Osteoblast (primary cell): Measurements from ENCODE around the gene ACP6. TPM values are rescaled to one million over a fixed set of nuclear protein-coding genes. Genes with fewer than 3 reads are reported as not detected.

ENCODE experiments used
- DNase-seq: peaks from one replicate; pipeline ENCODE4 v3.0.0; 2011; ENCODE audit warnings: low spot score, mixed read lengths; ENCODE audit not compliant: insufficient read length; ENCODE audit errors: missing footprints
- H2AFZ ChIP-seq: 2 replicates; pipeline ENCODE4 v1.6.0; 2011; ENCODE audit warnings: mild to moderate bottlenecking, low read length
- H3K27ac ChIP-seq: 2 replicates; pipeline ENCODE4 v1.5.1; 2011; ENCODE audit warnings: mild to moderate bottlenecking, low read depth, low read length, moderate library complexity
- H3K27me3 ChIP-seq: 2 replicates; pipeline ENCODE4 v1.6.0; 2012; ENCODE audit warnings: mild to moderate bottlenecking, control low read depth, inconsistent platforms, low read length, moderate library complexity; ENCODE audit not compliant: insufficient read depth
- H3K36me3 ChIP-seq: 2 replicates; pipeline ENCODE4 v1.5.1; 2011; ENCODE audit warnings: mild to moderate bottlenecking, low read length, control low read depth, moderate library complexity; ENCODE audit not compliant: insufficient read depth
- H3K4me1 ChIP-seq: 2 replicates; pipeline ENCODE4 v1.5.1; 2011; ENCODE audit warnings: mild to moderate bottlenecking, low read length, control low read depth, moderate library complexity; ENCODE audit not compliant: insufficient read depth
- H3K4me2 ChIP-seq: 2 replicates; pipeline ENCODE4 v1.6.0; 2011; ENCODE audit warnings: mild to moderate bottlenecking, low read length; ENCODE audit not compliant: insufficient read depth
- H3K4me3 ChIP-seq: fragments of 200-600 bp; sonication (generic); 3 replicates; pipeline ENCODE4 v1.5.1; 2012; ENCODE audit warnings: mild to moderate bottlenecking, low read length, inconsistent platforms; ENCODE audit not compliant: insufficient read depth
- H3K79me2 ChIP-seq: 2 replicates; pipeline ENCODE4 v1.6.0; 2012; ENCODE audit warnings: mild to moderate bottlenecking, low read length, control low read depth, inconsistent platforms; ENCODE audit not compliant: insufficient read depth
- H3K9me3 ChIP-seq: 2 replicates; pipeline ENCODE4 v1.5.1; 2011; ENCODE audit warnings: low read depth, low read length, control low read depth
- H4K20me1 ChIP-seq: 2 replicates; pipeline ENCODE4 v1.6.0; 2012; ENCODE audit warnings: mild to moderate bottlenecking, low read length, control low read depth; ENCODE audit not compliant: insufficient read depth
- total RNA-seq: library from RNA; depleted of rRNA; stranded (reverse); fragments of >200 nt; gene quantifications from 2 replicates; pipeline ENCODE4 v1.2.3, GENCODE V29; 2012
- TF ChIP-seq, protein P1 (sequence below): IDR thresholded peaks from 2 replicates; pipeline ENCODE4 v1.5.1; 2011; ENCODE audit warnings: mild to moderate bottlenecking, low read depth, low read length, moderate library complexity; ENCODE audit errors: extremely low read depth

The ACP6 gene
- total RNA-seq, 1 donor, result 6.9 TPM

DNA sequence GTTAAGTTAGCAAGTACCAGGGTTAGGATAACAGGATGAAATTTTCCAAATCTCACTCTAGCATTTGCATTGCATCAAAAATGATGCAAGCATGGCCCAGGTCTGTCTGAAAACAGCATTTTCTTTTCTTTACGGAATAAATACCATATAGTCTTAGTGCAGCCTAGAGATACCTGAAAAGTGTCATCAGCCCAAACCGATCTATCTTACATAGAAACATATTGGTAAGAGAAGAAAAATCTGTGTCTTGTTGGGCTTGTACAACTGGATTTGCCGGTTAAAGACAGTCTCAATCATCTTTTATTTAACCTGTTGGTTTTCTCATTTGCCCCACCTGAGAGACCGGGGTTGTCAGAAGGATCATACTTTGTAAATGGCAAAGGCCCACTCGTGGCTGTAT, 15.8 kb downstream of the ACP6 start:
- no peak for DNase-seq
- Histone ChIP-seq H3K27ac (no peak overlapping the region), H3K4me3 (no peak overlapping the region), H3K27me3 (no peaks in the 10 kb centered on the region), H4K20me1 (no peaks in the 10 kb centered on the region), H3K4me2 (no peak overlapping the region), H3K79me2 (no peaks in the 10 kb centered on the region), H3K36me3 (peaks cover 8% of the 10 kb centered on the region), H2AFZ (no peak overlapping the region), H3K4me1 (no peaks in the 10 kb centered on the region), H3K9me3 (no peaks in the 10 kb centered on the region)
- TF ChIP-seq, protein P1, sequence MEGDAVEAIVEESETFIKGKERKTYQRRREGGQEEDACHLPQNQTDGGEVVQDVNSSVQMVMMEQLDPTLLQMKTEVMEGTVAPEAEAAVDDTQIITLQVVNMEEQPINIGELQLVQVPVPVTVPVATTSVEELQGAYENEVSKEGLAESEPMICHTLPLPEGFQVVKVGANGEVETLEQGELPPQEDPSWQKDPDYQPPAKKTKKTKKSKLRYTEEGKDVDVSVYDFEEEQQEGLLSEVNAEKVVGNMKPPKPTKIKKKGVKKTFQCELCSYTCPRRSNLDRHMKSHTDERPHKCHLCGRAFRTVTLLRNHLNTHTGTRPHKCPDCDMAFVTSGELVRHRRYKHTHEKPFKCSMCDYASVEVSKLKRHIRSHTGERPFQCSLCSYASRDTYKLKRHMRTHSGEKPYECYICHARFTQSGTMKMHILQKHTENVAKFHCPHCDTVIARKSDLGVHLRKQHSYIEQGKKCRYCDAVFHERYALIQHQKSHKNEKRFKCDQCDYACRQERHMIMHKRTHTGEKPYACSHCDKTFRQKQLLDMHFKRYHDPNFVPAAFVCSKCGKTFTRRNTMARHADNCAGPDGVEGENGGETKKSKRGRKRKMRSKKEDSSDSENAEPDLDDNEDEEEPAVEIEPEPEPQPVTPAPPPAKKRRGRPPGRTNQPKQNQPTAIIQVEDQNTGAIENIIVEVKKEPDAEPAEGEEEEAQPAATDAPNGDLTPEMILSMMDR, result no peak

DNA sequence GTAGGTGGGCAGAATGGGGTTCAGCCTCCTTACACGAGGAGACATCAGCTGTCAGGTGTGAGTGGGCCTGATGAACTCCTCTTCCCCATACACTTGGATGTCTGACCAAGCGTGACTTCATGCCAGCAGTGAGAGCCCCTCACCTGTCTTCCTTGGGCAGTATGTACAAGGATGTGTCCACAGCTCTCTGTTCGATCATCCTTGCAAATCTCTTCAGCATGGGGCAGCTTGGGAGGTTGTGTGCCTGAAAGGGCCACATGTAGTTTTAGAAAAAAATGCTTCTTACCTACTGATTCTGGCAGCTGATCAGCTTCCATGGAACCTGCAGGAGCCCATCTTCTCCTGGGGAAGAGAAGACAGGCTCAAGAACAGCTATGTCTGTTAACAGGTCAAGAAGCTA, 18.0 kb downstream of the ACP6 start:
- no peaks in the 10 kb centered on the region for H3K79me2 ChIP-seq
- H3K4me1 ChIP-seq, result no peaks in the 10 kb centered on the region
- H3K27ac ChIP-seq, result no peak overlapping the region
- DNase-seq, result no peak
- no peaks in the 10 kb centered on the region for H3K9me3 ChIP-seq
- no peak overlapping the region for H2AFZ ChIP-seq
- H3K36me3 ChIP-seq, result peaks cover 26% of the 10 kb centered on the region
- TF ChIP-seq, protein P1, result no peak
- no peaks in the 10 kb centered on the region for H4K20me1 ChIP-seq
- no peak overlapping the region for H3K4me2 ChIP-seq
- no peak overlapping the region for H3K4me3 ChIP-seq
- no peaks in the 10 kb centered on the region for H3K27me3 ChIP-seq

DNA sequence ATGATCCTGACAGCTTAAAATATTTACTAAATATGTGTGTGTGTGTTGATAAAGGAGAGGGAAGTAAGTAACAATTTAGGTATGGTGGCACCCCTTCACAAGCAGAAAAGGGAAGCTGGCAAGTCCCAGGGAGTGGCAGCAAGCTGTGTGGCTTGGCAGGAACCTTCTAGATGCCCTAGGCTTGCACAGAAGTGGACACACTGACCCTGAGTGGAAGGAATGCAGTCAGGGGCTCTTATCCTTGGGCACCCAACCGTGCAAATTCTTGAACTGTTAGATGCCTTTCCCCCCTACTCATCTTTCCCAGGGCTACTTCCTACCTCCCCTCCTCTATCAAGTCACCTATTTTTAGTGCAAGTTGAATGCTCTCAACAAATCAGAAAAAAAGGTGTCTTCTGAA, 18.9 kb downstream of the ACP6 start:
- H4K20me1 ChIP-seq, result no peaks in the 10 kb centered on the region
- H3K27me3 ChIP-seq, result no peaks in the 10 kb centered on the region
- H3K9me3 ChIP-seq, result no peaks in the 10 kb centered on the region
- H3K4me2 ChIP-seq, result no peak overlapping the region
- H3K27ac ChIP-seq, result no peak overlapping the region
- H3K36me3 ChIP-seq, result peaks cover 26% of the 10 kb centered on the region
- no peaks in the 10 kb centered on the region for H3K79me2 ChIP-seq
- H2AFZ ChIP-seq, result no peak overlapping the region
- no peak overlapping the region for H3K4me3 ChIP-seq
- DNase-seq, result no peak
- H3K4me1 ChIP-seq, result no peaks in the 10 kb centered on the region
- TF ChIP-seq, protein P1, result no peak

DNA sequence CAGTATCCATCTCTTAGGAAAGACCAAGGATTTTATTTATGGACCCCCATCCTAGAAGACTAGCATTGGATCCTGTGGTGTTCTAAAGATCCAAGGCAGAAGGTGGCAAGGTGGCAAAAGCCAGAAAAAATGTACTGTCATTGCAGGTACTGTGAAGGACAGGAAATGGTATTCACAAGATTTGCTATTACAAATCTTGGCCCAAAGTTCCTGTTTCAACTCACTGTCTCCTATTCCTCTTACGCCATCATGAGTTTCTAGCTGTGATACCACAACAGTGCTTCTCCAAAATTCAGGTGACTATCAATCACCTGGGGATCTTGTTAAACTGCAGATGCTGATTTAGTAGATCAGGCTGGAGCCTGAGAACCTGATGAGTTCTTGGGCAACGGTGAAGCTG, 21.4 kb downstream of the ACP6 start:
- H3K27ac ChIP-seq, result no peak overlapping the region
- TF ChIP-seq, protein P1, result no peak
- H4K20me1 ChIP-seq, result no peaks in the 10 kb centered on the region
- DNase-seq, result no peak
- no peaks in the 10 kb centered on the region for H3K27me3 ChIP-seq
- H3K4me1 ChIP-seq, result no peaks in the 10 kb centered on the region
- H3K4me2 ChIP-seq, result no peak overlapping the region
- H3K79me2 ChIP-seq, result no peaks in the 10 kb centered on the region
- no peak overlapping the region for H3K4me3 ChIP-seq
- H3K36me3 ChIP-seq, result peaks cover 26% of the 10 kb centered on the region
- H3K9me3 ChIP-seq, result no peaks in the 10 kb centered on the region
- H2AFZ ChIP-seq, result no peak overlapping the region
